C4-2B (cell line): ENCODE data around the gene FRMD4A.

Experiments used
- H3K27ac ChIP-seq: fragments of 450-650 bp; 2 replicates; pipeline ENCODE4 v1.5.1; 2017
- ZFX ChIP-seq: fragments of 450-650 bp; IDR thresholded peaks from 2 replicates; pipeline ENCODE4 v1.6.1; 2017
- TF ChIP-seq, protein P1 (sequence below): fragments of 450-650 bp; conservative IDR thresholded peaks from 2 replicates; pipeline ENCODE4 v1.5.1; 2017; ENCODE audit warnings: mild to moderate bottlenecking

Gene FRMD4A

DNA sequence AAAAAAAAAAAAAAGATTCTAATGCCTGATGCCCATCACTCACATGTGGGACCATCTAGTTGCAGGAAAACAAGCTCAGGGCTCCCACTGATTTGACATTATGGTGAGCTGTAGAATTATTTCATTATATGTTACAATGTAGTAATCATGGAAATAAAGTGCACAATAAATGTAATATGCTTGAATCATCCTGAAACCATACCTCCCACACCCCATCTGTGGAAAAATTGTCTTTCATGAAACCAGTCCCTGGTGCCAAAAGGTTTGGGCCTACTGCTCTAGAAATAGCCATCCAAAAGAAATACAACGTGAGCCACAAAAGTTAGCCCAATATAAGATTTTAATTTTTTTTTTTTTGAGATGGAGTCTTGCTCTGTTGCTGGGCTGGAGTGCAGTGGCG, 478.8 kb downstream of the FRMD4A start:
- no peak overlapping the region for H3K27ac ChIP-seq
- no peak for TF ChIP-seq ZFX
- TF ChIP-seq, protein P1, sequence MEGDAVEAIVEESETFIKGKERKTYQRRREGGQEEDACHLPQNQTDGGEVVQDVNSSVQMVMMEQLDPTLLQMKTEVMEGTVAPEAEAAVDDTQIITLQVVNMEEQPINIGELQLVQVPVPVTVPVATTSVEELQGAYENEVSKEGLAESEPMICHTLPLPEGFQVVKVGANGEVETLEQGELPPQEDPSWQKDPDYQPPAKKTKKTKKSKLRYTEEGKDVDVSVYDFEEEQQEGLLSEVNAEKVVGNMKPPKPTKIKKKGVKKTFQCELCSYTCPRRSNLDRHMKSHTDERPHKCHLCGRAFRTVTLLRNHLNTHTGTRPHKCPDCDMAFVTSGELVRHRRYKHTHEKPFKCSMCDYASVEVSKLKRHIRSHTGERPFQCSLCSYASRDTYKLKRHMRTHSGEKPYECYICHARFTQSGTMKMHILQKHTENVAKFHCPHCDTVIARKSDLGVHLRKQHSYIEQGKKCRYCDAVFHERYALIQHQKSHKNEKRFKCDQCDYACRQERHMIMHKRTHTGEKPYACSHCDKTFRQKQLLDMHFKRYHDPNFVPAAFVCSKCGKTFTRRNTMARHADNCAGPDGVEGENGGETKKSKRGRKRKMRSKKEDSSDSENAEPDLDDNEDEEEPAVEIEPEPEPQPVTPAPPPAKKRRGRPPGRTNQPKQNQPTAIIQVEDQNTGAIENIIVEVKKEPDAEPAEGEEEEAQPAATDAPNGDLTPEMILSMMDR: no peak

DNA sequence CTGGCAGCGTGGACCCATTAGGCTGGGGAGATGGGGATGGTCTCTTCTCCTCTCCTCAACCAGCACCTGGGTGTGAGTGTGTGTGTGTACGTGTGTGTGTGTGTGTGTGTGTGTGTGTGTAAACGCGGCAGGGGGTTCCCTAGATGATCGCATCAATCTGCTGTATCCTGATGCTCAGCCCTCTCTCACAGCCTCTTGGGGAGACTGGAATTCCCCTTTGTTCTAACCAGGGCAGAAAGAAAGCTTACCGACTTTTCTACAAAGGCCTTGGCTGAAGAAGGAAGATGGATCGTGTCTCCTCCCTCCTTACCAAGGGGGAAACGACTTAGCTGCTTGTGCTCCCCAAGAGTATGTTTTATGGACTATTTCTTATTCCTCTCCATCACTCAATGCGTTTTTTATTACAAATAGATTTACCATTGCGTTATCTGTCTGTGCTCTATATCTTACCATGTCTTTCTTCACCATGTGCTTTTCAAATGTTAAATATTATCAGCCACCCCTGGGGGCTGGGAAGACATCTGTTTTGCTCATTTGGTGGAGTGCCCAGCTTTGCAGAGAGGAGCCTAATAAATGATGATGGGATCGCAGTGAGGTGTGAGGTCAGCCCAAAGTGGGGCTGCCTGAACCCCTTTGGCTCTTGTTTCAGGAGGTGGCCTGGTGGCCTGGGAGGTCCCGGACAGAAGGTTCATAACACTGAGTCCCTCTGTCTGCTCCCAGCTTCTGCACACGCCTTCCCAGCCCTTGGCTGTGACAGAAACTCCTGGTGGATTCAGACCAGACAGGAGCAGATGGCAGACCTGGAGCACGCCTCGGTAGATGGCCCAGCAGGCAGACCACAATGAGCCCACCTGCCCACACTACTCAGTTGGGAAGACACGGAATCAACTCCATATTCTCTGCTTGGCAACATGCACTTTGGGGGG, 481.9 kb downstream of the FRMD4A start:
- TF ChIP-seq ZFX: no peak
- TF ChIP-seq, protein P1: no peak
- no peak overlapping the region for H3K27ac ChIP-seq

DNA sequence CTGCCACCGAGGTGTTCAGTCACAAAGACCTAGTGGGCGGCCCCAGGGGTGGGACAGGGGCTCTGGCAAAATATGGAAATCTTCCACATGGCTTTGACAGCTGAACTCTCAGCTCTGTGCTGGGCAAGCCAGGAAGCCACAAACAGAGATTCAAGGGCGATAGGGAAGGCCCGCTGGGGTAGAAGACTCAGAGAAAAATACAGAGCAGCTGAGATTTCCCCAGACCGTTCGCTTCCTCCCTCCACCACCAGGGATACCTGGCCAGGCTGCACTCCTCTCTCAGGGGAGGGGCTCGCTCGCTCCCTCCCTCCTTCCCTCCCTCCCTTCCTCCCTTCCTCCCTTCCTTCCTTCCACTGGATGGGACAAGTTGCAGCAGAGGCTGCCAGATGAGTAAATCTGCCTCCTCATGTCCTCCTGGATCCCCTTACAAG, 483.5 kb downstream of the FRMD4A start:
- no peak for TF ChIP-seq ZFX
- TF ChIP-seq, protein P1: no peak; the same call in 1 of the 2 replicates
- no peak overlapping the region; the same call in 1 of the 2 replicates for H3K27ac ChIP-seq

DNA sequence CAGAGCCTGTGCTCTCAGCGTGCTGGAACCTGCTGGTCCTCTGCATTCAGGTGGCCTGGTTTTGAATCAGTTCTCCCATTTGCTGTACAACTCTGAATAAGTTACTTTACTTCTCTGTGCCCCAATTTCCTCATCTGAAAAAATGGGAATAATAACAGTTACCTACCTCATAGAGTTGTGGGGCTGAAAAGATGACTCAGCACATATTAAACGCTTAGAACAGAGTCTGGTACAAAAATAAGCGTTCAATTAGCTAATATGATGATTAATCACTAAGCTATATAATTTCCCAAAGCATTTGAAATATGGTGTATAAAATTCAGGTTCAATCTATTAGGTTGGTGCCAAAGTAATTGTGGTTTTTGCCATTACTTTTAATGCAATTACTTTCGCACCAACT, 484.8 kb downstream of the FRMD4A start:
- no peak overlapping the region for H3K27ac ChIP-seq
- TF ChIP-seq, protein P1: no peak
- no peak for TF ChIP-seq ZFX

DNA sequence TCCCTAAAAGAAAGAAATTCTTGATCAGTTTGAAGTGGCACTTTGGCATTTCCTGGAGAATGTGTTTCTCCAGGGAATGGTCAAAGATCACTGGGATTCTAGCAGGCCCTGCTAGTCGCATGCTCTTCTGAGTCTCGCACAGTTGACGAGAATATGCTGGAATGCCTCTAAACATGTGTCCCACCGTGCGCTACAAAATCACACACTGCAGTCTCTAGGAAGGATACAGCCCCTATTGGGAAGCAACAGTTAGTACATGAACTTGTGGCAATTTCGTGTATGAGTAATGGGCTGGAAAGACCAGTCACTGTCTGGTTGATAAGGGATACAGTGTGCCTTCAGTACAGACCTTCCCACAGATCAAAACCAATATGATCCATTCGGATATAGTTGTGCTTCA, 486.1 kb downstream of the FRMD4A start:
- TF ChIP-seq ZFX: no peak
- TF ChIP-seq, protein P1: no peak
- no peak overlapping the region for H3K27ac ChIP-seq

DNA sequence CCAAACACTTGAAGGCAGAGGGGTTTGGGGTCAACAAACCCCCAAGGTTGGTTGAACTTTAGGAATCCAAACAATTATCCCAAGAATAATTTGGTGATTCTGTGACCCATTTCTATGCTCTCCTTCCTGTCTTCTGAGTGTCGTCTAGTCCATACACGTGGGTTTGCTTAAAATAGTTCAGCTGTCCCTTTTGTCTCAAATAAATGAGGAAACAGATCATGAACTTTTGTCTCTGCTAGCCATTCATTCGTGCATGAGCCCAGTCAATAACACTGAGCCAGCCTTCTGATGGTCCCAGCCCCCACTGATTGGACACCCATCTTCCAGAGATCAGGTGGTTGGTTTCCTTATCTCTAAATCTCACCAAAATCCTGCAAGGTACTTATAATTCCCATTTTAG, 488.6 kb downstream of the FRMD4A start:
- H3K27ac ChIP-seq: no peak overlapping the region
- TF ChIP-seq ZFX: no peak

DNA sequence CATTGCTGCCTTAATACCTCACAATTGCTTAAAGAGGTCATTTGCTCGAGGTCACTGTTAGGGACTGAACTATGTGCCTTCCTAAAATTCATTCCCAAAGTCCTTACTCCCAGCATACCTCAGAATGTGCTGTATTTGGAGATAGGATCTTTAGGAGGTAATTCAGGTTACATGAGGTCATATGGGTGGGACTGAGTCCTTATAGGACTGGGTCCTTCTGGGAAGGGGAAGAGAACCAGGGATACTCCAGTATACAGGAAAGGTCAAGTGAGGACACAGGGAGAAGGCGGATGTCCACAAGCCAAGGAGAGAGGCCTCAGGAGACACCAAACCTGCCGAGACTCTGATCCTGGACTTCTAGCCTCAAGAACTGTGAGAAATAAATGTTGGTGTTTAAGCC, 490.7 kb downstream of the FRMD4A start:
- H3K27ac ChIP-seq: no peak overlapping the region
- TF ChIP-seq ZFX: no peak
- TF ChIP-seq, protein P1: no peak
